Measurements from ENCODE around the gene NELFE.

NELFE gene

DNA sequence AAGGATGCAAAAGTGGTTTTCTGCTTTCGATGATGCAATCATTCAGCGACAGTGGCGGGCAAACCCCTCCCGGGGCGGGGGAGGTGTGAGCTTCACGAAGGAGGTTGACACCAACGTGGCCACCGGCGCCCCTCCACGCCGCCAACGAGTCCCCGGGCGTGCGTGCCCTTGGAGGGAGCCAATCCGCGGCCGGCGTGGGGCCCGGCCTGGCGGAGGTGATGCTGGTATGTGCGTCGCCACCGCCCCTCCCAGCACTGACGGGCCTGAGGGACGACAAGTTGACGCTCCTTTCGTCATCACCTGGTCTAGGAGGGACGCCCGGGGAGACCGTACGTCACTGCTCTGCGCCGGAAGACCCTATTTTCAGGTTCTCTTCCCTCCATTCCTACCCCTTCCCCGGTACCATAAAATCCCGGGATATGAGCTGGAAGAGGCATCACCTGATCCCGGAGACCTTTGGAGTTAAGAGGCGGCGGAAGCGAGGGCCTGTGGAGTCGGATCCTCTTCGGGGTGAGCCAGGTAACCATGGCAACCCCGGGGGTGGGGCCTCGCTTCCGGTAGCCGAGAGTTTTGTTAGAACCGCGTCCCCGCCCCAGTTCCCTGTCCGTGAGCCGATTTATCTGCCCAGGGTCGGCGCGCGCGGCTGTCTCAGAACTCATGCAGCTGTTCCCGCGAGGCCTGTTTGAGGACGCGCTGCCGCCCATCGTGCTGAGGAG, 13.4 kb upstream of the NELFE start, which contains the start of gene DXO:
Gene DXO, minus strand, starts transcription at position 146 of the 716 bp plus-strand sequence. CDS start 463 bp downstream, outside the sequence.
- H3K9me3 ChIP-seq (ENCODE audit: control insufficient read depth, insufficient read depth, low read depth, low read length) = no peaks in the 10 kb centered on the region; the same call in 1 of the 2 replicates
- H3K9ac ChIP-seq (ENCODE audit: low read length) = peak within 1 kb of the TSS; percentile 74
- H3K4me1 ChIP-seq (ENCODE audit: control insufficient read depth, insufficient read depth, low read length) = peaks cover 7% of the 10 kb centered on the region
- H3K27ac ChIP-seq (ENCODE audit: low read depth, low read length) = peak within 1 kb of the TSS; percentile 88
- peaks cover 37% of the 10 kb centered on the region for H3K36me3 ChIP-seq (ENCODE audit: control insufficient read depth, insufficient read depth, low read length)
- H3K27me3 ChIP-seq (ENCODE audit: control insufficient read depth, insufficient read depth, low read length) = no peaks in the 10 kb centered on the region
- H3K4me3 ChIP-seq (ENCODE audit: low read depth, low read length) = peak within 1 kb of the TSS; percentile 86

DNA sequence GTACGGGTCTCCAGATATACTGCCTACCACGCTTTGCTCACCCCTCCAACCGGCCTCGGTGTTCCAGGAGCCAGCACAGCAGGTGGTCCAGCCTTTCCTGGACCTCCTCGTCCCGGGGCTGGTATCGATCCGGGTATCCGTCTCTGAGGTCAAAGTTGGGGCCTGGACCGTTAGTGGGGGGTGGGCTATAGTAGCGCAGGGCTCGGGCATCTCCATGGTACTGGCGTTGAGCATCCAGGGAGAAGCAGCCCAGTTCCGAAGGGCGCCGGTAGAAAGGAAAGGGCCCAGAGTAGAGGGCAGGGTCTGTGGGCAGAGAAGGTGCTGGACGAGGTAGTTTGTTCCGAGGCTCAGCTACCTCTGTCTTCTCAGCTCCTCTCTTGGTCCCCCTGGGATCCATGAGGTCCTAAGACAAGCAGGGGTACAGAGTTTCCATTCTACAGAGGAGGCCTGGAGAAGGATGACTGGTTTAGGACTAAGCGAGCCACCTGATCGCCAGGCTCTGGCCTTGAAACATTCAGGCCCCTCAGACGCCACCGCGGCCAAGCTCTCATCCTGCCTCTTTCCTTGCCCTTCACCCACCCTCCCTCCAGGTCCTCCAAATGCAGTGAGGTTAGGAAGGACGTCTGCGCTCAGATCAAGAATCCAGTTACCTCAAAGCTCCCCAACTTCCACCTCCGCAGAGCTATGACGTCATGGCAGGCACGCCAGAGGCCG, 12.7 kb upstream of the NELFE start:
- H3K9ac ChIP-seq (ENCODE audit: low read length) = peak overlapping the region; percentile 74
- peak overlapping the region; percentile 88 for H3K27ac ChIP-seq (ENCODE audit: low read depth, low read length)
- peaks cover 44% of the 10 kb centered on the region for H3K36me3 ChIP-seq (ENCODE audit: control insufficient read depth, insufficient read depth, low read length)
- H3K9me3 ChIP-seq (ENCODE audit: control insufficient read depth, insufficient read depth, low read depth, low read length) = no peaks in the 10 kb centered on the region; the same call in 1 of the 2 replicates
- H3K27me3 ChIP-seq (ENCODE audit: control insufficient read depth, insufficient read depth, low read length) = no peaks in the 10 kb centered on the region
- H3K4me1 ChIP-seq (ENCODE audit: control insufficient read depth, insufficient read depth, low read length) = peaks cover 7% of the 10 kb centered on the region
- peak overlapping the region; percentile 86 for H3K4me3 ChIP-seq (ENCODE audit: low read depth, low read length)

DNA sequence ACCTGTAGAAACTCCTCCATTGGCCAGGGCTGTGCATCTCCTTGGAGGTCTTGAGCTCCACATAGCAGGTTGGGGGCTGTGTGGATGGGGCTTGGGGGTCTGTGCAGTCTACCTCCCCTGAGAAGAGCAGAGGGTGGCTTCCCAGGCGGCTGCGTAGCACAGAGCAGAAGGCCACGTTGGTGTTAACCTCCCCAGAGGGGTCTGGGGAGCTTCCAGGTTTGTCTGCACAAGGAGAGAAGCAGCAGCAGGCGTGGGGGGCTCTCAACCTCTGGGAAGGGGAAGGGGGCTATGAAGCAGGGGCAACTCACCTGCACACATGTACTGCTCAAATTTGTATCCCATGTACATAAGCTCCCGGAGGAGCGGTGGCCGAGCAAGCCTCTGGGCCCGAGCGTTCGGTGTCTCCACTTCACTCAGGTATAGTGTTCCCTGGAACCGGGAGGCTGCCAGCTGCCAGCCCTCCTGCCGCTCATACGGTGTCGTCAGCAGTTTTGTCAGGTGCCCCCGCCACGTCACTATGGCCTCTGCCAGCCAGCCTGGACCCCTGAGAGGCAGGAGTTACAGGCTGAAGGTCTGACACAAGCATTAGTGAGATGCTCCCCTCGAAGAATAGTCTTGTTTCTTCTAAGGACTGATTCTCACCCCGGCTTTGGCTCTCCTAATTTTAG, 12.0 kb upstream of the NELFE start:
- Histone ChIP-seq H3K9ac (ENCODE audit: low read length) (peak overlapping the region; percentile 74), H3K4me1 (ENCODE audit: control insufficient read depth, insufficient read depth, low read length) (peaks cover 7% of the 10 kb centered on the region), H3K36me3 (ENCODE audit: control insufficient read depth, insufficient read depth, low read length) (peaks cover 50% of the 10 kb centered on the region), H3K4me3 (ENCODE audit: low read depth, low read length) (peak overlapping the region; percentile 86), H3K9me3 (ENCODE audit: control insufficient read depth, insufficient read depth, low read depth, low read length) (no peaks in the 10 kb centered on the region; the same call in 1 of the 2 replicates), H3K27me3 (ENCODE audit: control insufficient read depth, insufficient read depth, low read length) (no peaks in the 10 kb centered on the region), H3K27ac (ENCODE audit: low read depth, low read length) (no peak overlapping the region)

DNA sequence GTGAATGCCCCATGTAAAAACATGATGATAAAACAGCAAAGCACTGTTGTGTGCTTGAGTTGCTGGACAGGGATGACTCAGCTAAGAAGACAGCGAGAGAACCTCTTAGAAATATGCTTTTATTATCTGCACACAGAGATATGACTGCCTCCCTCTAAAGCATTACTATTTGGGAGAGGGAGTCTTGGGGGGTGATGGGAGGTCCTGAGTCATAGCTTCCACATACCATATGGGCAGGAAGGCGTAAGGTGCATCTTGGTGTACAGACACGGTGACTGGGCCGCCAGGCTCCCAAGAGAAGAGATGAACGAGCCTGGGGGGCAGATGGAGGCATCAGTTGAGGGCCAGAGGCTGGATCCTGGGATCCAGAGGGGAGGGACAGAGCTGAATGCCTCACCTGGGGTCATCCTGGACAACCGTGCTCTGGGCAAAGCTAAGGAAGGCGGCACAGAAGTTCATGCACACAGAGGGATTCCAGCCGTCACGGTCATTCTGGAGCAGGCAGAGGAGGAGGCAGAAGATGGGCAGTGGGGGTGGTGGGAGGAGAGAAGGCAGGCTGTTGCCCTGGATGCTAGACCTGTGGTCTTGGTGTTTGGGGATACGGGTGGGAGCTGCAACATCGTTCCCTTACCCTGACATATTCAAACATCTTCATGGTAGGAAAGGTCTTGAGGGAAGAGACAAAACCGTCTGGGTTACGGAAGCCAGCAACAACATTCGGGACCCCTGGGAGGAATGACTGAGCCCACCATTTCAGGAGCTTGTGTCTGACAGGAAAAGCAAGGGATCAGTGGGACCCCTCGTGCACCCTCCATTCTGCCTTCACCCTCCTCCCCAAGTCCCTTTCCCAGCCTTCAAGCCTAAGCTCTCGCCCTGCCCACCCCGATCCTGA, 11.2 kb upstream of the NELFE start:
- no peaks in the 10 kb centered on the region for H3K9me3 ChIP-seq (ENCODE audit: control insufficient read depth, insufficient read depth, low read depth, low read length)
- no peak overlapping the region for H3K9ac ChIP-seq (ENCODE audit: low read length)
- H3K36me3 ChIP-seq (ENCODE audit: control insufficient read depth, insufficient read depth, low read length) = peaks cover 57% of the 10 kb centered on the region
- H3K4me3 ChIP-seq (ENCODE audit: low read depth, low read length) = no peak overlapping the region; the same call in 1 of the 2 replicates
- H3K27me3 ChIP-seq (ENCODE audit: control insufficient read depth, insufficient read depth, low read length) = no peaks in the 10 kb centered on the region
- H3K27ac ChIP-seq (ENCODE audit: low read depth, low read length) = no peak overlapping the region
- peaks cover 7% of the 10 kb centered on the region for H3K4me1 ChIP-seq (ENCODE audit: control insufficient read depth, insufficient read depth, low read length)

- Histone ChIP-seq H3K27ac (ENCODE audit: low read depth, low read length) (no peak overlapping the region), H3K9me3 (ENCODE audit: control insufficient read depth, insufficient read depth, low read depth, low read length) (no peaks in the 10 kb centered on the region), H3K4me1 (ENCODE audit: control insufficient read depth, insufficient read depth, low read length) (peaks cover 7% of the 10 kb centered on the region), H3K36me3 (ENCODE audit: control insufficient read depth, insufficient read depth, low read length) (peaks cover 62% of the 10 kb centered on the region), H3K4me3 (ENCODE audit: low read depth, low read length) (no peak overlapping the region), H3K9ac (ENCODE audit: low read length) (no peak overlapping the region), H3K27me3 (ENCODE audit: control insufficient read depth, insufficient read depth, low read length) (no peaks in the 10 kb centered on the region)
Measured at GRCh38 chr6:31968791-31969711, 10.3 kb upstream of the NELFE start.

- H3K36me3 ChIP-seq (ENCODE audit: control insufficient read depth, insufficient read depth, low read length) = peaks cover 69% of the 10 kb centered on the region
Measured at GRCh38 chr6:31968326-31968725, 9.6 kb upstream of the NELFE start.

GRCh38 chr6:31967926-31968320, 9.2 kb upstream of the NELFE start:
- H3K27me3 ChIP-seq (ENCODE audit: control insufficient read depth, insufficient read depth, low read length) = no peaks in the 10 kb centered on the region
- H3K4me3 ChIP-seq (ENCODE audit: low read depth, low read length) = no peak overlapping the region
- H3K9ac ChIP-seq (ENCODE audit: low read length) = no peak overlapping the region
- no peak overlapping the region for H3K27ac ChIP-seq (ENCODE audit: low read depth, low read length)
- H3K4me1 ChIP-seq (ENCODE audit: control insufficient read depth, insufficient read depth, low read length) = peaks cover 2% of the 10 kb centered on the region
- peaks cover 73% of the 10 kb centered on the region for H3K36me3 ChIP-seq (ENCODE audit: control insufficient read depth, insufficient read depth, low read length)
- no peaks in the 10 kb centered on the region for H3K9me3 ChIP-seq (ENCODE audit: control insufficient read depth, insufficient read depth, low read depth, low read length)

More at GRCh38 chr6:31968326-31968725, 9.6 kb upstream of the NELFE start:
- H3K9me3 ChIP-seq (ENCODE audit: control insufficient read depth, insufficient read depth, low read depth, low read length) = no peaks in the 10 kb centered on the region
- no peak overlapping the region for H3K4me3 ChIP-seq (ENCODE audit: low read depth, low read length)
- peaks cover 6% of the 10 kb centered on the region for H3K4me1 ChIP-seq (ENCODE audit: control insufficient read depth, insufficient read depth, low read length)
- H3K27ac ChIP-seq (ENCODE audit: low read depth, low read length) = no peak overlapping the region
- H3K9ac ChIP-seq (ENCODE audit: low read length) = no peak overlapping the region
- no peaks in the 10 kb centered on the region for H3K27me3 ChIP-seq (ENCODE audit: control insufficient read depth, insufficient read depth, low read length)

GRCh38 chr6:31966997-31967925, 8.5 kb upstream of the NELFE start:
- H3K27me3 ChIP-seq (ENCODE audit: control insufficient read depth, insufficient read depth, low read length) = no peaks in the 10 kb centered on the region
- H3K36me3 ChIP-seq (ENCODE audit: control insufficient read depth, insufficient read depth, low read length) = peaks cover 80% of the 10 kb centered on the region

GRCh38 chr6:31966506-31966905, 7.7 kb upstream of the NELFE start:
- Histone ChIP-seq H3K9me3 (ENCODE audit: control insufficient read depth, insufficient read depth, low read depth, low read length) (no peaks in the 10 kb centered on the region), H3K4me3 (ENCODE audit: low read depth, low read length) (no peak overlapping the region), H3K36me3 (ENCODE audit: control insufficient read depth, insufficient read depth, low read length) (peaks cover 87% of the 10 kb centered on the region), H3K4me1 (ENCODE audit: control insufficient read depth, insufficient read depth, low read length) (no peaks in the 10 kb centered on the region), H3K27me3 (ENCODE audit: control insufficient read depth, insufficient read depth, low read length) (no peaks in the 10 kb centered on the region), H3K9ac (ENCODE audit: low read length) (no peak overlapping the region), H3K27ac (ENCODE audit: low read depth, low read length) (no peak overlapping the region)

More at GRCh38 chr6:31966997-31967925, 8.5 kb upstream of the NELFE start:
- Histone ChIP-seq H3K9ac (ENCODE audit: low read length) (no peak overlapping the region), H3K27ac (ENCODE audit: low read depth, low read length) (no peak overlapping the region), H3K4me3 (ENCODE audit: low read depth, low read length) (no peak overlapping the region), H3K9me3 (ENCODE audit: control insufficient read depth, insufficient read depth, low read depth, low read length) (no peaks in the 10 kb centered on the region), H3K4me1 (ENCODE audit: control insufficient read depth, insufficient read depth, low read length) (no peaks in the 10 kb centered on the region)

Measured in HUES6 (cell line).